Measurements from ENCODE around the gene CRLF2.

GRCh38 chrX:1215123-1215823, 2.8 kb upstream of the CRLF2 start:
- TF ChIP-seq, protein P1, sequence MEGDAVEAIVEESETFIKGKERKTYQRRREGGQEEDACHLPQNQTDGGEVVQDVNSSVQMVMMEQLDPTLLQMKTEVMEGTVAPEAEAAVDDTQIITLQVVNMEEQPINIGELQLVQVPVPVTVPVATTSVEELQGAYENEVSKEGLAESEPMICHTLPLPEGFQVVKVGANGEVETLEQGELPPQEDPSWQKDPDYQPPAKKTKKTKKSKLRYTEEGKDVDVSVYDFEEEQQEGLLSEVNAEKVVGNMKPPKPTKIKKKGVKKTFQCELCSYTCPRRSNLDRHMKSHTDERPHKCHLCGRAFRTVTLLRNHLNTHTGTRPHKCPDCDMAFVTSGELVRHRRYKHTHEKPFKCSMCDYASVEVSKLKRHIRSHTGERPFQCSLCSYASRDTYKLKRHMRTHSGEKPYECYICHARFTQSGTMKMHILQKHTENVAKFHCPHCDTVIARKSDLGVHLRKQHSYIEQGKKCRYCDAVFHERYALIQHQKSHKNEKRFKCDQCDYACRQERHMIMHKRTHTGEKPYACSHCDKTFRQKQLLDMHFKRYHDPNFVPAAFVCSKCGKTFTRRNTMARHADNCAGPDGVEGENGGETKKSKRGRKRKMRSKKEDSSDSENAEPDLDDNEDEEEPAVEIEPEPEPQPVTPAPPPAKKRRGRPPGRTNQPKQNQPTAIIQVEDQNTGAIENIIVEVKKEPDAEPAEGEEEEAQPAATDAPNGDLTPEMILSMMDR (conservative IDR thresholded peaks at IDR 0.05; ENCODE audit: low read length), result no peak
- TF ChIP-seq EZH2phosphoT487 (IDR thresholded peaks at IDR 0.05; ENCODE audit: borderline replicate concordance), result no peak

All from Loucy (cell line).